GM13976 (cell line): ENCODE data around the gene TENM4.

Experiments used
- DNase-seq: peaks from one replicate; pipeline ENCODE4 v3.0.0; 2012; ENCODE audit warnings: low spot score
- CTCF ChIP-seq: IDR thresholded peaks from 2 replicates; pipeline ENCODE4 v1.5.1; 2012; ENCODE audit warnings: borderline replicate concordance, mild to moderate bottlenecking; ENCODE audit not compliant: insufficient read depth; ENCODE audit errors: extremely low read depth, missing control alignments, control extremely low read depth
- in situ Hi-C: fragments of 300-500 bp; cut with MboI; formaldehyde crosslinking; loops from one replicate; pipeline ENCODE4 v1.12.0; 2022; ENCODE audit warnings: low sequenced_read_pairs, mixed read lengths, inconsistent platforms; ENCODE audit not compliant: unreplicated experiment

Gene TENM4

GRCh38 chr11:79151396-79151795 lies 289.4 kb downstream of the TENM4 start:
- in situ Hi-C loops, result no loop called here
- DNase-seq, result no peak

GRCh38 chr11:79150966-79151365 lies 289.9 kb downstream of the TENM4 start:
- no peak for DNase-seq
- TF ChIP-seq CTCF, result no peak
- in situ Hi-C loops, result no loop called here

More at GRCh38 chr11:79151396-79151795, 289.4 kb downstream of the TENM4 start:
- no peak for TF ChIP-seq CTCF

GRCh38 chr11:79150320-79150719 lies 290.5 kb downstream of the TENM4 start:
- no peak for DNase-seq
- in situ Hi-C loops, result no loop called here
- no peak for TF ChIP-seq CTCF

- in situ Hi-C loops, result no loop called here
- no peak for TF ChIP-seq CTCF
- DNase-seq, result no peak
These were observed 293.1 kb downstream of the TENM4 start for GRCh38 chr11:79147731-79148130.

GRCh38 chr11:79147011-79147410 lies 293.8 kb downstream of the TENM4 start:
- no peak for DNase-seq
- TF ChIP-seq CTCF, result no peak
- in situ Hi-C loops, result no loop called here

- TF ChIP-seq CTCF, result no peak
- DNase-seq, result no peak
- in situ Hi-C loops, result no loop called here
These were observed 300.9 kb downstream of the TENM4 start for GRCh38 chr11:79139900-79140299.

- DNase-seq, result no peak
- in situ Hi-C loops, result no loop called here
- TF ChIP-seq CTCF, result no peak
These were observed 311.1 kb downstream of the TENM4 start for GRCh38 chr11:79129702-79130101.
